Dermis microvascular lymphatic vessel endothelial cell (primary cell): ENCODE measurements around the gene HNF4A. TPM values are rescaled to one million over a fixed set of nuclear protein-coding genes. Genes with fewer than 3 reads are reported as not detected.
A peak's percentile ranks its signal among the peaks of the same experiment; 100 is the strongest.

Experiments used
- DNase-seq, 2 donors: peaks; one replicate each; pipeline versions ENCODE4 v3.0.0 to v3.0.0-alpha.2; 2010; ENCODE audit warnings: low read depth in 2 of 2
- total RNA-seq: library from RNA; depleted of rRNA; stranded (reverse); fragments of >200 nt; gene quantifications from 2 replicates; pipeline ENCODE4 v1.2.1, GENCODE V29; 2014

HNF4A gene
- total RNA-seq, 1 donor from 2014 or later = not detected

DNA sequence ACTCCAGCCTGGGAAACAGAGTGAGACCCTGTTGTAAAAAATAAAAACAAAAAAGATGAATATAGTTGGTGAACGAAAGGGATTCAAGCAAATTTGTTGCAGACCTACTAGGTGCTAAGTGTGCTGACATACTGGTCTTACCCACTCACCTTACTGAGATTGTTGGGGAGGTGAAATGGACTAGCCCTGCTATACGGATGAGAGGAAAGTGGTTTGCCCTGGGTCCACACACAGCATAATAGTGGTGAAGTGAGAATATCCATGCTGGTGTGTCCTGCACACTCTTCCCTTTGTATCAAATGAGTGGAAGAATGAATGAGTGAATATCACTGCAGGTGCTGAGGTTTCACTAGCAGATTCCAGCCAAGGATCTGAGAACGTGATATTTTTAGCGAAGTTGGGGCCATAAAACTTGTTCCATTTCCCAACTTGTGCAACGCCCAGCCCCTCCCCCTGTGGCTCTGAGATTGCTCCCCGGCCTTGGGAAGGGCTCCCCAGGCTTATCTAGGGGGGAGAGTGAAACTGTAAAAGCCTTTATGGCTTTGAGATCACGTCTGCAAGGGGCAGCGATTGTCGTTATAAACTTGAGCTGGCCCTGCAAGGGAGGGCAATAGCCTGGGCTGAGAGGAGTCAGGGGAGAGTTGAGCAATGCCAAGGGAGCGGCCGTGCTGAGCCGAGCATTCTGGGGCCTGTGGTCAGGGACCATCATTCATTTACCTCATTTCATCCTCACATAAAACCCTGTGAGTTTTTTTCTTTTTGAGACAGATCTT lies 87.0 kb downstream of the HNF4A start:
- no peak for DNase-seq

DNA sequence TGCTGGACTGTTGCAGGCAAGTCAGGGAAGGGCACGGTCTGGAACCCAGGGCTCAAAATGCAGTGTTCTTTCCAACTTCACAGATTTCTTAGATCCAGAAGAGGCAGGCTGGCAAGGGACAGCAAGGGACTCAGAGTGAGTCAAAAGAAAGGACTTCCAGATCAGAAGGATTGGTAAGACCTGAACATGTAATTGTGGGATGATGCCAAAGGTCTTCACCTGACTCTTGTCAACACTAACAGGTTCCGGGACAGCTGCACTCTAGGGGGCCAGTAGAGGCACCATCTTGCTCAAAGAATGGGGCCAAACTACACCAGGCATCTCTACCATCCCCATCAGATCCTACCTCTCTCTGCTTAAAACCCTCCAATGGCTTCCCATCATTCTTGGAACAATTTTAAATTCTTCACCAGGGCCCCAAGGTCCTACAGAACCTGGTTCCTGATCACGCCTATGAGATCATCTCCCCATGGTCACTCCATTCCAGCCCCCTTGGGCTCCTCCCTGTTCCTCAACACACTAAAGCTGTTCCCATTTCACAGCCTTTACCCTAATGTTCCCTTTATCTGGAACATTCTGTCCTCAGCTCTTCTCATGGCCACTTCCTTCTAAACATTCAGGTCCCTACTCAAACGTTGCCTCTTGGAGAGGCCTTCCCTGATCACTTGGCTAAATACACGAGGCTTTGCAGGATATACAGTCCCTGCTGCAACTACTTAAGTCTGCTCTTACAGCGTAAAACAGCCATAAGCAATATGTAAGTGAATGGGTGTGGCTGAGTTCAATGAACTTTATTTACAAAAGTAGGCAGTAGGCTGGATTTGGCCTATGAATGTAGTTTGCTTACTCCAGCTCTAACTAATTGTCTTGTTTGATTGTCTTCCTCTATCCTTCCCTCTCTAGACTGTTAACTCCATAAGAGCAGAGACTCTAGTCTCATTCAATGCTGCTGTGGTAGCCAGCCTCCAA lies 90.5 kb downstream of the HNF4A start:
- DNase-seq = no peak

DNA sequence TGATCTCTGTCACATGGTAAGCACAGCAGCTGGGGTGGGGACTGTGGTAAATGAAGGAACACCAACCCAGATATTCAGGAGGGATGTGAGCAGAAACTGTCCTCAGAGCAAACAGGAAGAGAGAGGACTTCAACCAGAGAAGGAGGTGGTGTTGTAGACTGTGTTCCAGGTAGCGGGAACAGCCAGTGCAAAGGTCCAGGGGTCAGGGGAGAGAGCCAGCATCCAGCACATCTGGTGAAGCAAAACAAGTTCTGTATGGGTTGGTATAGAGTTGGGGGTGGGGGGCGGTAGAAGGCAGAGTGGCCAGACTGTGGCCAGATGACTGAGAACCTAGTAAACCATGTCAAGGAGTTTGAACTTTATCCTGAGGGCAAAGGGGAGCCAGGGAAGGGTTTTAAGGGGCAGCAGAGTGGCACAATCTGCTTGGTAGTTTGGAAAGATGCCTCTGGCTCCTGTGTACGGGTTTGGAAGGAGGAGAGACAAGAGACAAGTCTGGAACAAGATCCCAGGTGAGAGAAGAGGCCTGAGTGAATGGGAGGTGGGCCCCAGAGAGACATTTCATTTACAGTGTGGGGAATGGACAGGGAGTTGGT lies 92.4 kb downstream of the HNF4A start:
- no peak for DNase-seq

DNA sequence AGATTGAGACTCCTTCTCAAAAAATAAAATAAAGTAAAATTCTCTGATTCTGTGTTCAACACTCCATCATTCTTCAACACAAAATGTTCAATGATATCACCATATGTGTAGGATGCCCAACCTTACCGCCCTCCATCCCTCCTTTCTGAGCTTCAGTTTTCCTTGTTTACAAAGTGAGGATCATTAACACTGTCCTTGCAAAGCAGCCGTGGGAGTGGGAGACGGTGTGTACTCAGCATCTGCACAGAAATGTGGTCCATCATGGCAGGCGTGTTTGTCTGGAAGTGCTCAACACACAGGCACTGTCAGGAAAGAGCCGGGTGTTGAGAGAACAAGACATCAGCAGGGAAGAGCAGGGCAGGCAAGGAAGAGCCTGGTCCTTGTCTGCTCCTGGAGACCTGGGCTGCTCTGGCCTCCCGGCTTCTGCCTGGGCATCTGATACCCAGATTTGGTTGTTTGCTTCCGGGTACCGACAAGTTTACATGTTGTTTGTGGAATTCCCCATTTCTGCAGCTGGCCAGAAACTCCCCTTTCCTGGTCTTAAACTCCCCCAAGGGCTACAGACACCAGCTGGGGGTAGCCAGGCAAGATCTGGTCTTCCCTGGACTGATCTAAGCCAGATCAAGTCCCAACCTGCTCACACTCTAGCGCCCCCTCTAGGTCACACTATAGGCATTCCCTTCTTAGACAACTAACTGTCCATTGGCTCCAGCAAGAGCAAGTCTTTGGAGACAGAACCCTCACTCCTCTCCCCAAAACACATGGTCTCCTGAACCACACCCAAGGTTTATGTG lies 93.5 kb downstream of the HNF4A start:
- peak in 1 of 2 donors; percentile 22 for DNase-seq

DNA sequence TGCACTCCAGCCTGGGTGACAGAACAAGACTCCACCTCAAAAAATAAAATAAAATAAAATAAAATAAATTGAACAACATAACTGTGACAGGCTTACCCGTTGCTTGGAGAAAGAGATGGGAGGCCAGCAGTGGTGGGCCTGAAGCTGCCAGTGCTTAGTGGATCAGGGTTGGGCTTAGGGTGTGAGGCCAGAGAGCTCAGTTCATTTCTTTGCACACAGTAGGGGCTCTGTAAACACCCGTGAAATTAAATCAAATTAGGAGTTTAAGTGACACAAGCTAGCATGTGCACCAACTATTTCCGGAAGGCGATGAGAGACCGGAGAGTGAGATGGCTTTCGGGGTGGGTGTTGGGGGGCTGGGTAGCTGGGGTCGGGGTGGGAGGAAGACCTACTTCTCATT lies 94.4 kb downstream of the HNF4A start:
- no peak for DNase-seq

DNA sequence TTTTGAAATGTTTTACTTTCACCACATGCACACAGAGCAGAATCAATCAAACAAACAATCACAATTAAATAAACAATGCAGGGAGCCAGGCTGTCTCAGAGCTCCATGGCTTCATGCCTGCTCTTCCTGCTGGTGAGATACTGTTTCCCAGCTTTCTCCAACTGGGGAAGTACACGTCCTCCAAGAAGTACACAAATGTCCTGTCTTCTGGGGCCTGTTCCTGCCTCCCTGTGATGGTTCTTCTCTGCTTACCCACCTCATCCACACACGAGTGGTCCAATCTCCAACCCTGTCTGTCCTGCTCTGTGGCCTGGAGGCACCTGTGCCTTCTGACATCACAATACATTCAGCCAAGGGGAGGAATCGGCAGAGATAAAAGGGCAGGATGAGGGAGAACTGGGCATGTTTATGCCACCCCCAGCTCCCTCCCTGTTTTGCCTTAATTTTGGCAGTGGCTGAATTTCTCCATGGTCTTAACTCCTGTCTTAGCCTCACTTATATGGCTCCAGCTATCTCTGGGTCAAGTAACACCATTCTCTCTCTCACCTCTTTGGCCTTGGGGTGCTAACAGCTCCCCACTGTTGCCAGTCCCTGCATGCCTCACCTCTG lies 94.9 kb downstream of the HNF4A start:
- no peak for DNase-seq

DNA sequence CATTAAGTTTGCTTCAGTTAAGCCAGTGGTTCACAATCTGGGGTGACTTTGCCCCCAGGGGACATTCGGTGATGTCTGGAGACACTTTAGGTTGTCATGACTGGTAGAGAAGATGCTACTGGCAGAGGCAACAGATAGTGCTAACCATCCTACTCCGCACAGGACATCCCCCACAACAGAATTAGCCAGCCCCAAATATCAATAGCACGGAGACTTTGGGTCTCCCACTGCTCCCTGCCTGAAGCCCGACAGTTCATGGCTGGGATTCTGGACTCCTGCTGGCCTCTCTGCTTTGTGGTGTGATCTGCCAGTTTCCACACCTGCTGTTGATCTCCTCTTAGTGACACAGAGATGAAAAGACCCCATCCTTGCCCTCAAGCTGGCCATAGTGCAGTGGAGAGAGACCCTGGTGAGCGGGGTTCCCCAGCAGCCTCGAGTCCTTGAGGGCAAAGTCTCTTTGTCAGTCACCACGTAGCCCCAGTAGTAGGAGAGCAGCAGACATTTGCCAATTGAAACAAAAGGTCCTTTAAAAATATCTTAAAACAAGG lies 95.5 kb downstream of the HNF4A start:
- no peak for DNase-seq

DNA sequence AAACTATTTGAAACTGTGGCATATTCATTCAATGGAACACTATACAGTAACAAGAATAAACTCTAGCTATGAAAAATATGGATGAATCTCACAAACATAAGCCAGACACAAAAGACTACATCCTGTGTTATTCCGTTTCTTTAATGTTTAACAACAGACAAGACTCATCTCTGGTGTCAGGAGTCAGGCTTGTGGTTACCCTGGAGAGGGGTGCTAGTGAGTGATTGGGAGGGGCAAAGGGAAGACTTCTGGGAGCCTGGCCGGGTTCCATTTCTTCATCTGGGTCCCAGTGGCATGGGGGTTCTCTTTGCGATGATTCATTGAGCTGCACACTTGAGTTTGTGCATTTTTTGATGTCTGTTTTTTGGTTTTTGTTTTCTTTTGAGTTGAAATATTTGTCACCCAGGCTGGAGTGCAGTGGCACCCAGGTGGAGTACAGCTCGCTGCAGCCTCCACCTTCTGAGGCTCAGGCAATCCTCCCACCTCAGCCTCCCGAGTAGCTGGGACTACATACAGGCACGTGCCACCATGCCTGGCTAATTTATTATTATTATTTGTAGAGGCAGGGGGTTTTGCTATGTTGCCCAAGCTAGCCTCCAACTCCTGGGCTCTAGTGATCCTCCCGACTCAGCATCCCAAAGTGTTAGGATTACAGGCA lies 98.9 kb downstream of the HNF4A start:
- DNase-seq = no peak

DNA sequence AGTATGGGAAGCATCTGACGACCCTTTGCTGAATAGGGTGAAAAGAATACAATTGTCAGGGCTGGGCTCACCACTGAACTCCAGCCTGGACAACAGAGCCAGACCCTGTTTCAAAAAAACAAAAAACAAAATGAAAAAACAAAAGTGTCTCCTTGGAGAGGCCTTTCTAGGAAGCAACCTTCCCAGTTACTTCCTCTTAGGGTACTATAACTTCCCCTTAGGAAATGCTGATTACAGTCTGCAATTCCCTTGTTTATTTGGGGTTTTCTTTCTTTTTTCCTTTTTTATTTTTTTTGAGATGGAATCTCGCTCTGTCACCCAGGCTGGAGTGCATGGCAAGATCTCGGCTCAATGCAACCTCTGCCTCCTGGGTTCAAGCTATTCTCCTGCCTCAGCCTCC lies 99.6 kb downstream of the HNF4A start:
- DNase-seq = no peak

DNA sequence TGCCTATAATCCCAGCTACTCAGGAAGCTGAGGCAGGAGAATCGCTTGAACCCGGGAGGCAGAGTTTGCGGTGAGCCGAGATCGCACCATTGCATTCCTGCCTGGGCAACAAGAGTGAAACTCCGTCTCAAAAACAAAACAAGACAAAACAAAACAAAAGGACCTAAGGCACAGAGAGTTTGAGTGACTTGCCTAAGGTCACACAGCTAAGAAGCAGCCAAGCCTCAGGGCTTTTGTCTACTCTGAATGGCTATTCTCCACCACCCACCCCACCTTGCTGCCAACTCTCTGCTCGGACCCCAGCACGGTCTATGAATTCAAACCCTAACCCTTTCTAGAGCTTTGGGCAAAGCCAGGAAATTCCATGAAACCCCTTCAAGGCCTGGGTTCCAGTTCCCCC lies 101.1 kb downstream of the HNF4A start:
- no peak for DNase-seq

DNA sequence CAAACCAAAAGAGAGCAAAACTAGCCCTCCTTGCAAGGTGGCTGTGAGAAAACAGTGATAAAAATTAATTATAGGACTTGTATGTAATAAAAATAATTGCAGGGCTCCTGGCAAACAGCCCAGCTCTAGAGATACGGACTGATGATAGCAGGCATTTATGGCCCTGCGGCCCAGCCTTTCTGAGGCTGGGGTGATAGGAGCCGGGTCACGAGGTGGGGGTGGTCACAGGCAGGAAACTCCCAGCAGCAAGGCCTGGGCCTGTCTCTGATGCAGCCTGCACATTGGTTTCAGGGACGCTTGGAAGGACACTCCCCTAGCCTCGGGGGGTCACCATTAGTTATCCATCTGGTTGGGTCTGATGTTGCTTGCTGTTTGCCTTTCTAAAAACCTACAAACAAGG lies 101.5 kb downstream of the HNF4A start:
- no peak for DNase-seq

DNA sequence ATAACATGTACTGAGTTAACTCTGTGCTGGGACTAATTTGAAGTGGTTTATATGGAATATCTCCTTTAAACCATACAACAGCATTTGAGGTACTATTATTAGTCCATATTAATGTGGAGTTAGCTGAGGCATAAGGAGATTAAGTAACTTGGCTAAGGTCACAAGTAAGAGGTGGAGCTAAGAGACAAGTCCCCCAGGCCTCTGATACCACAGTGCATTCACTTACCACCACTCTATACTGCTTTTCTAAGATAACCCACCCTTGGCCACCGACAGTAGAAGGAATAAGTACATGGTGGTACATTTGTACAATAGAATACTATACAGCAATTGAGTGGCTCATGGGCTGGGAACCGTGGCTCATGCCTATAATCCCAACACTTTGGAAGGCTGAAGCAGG lies 103.8 kb downstream of the HNF4A start:
- no peak for DNase-seq

DNA sequence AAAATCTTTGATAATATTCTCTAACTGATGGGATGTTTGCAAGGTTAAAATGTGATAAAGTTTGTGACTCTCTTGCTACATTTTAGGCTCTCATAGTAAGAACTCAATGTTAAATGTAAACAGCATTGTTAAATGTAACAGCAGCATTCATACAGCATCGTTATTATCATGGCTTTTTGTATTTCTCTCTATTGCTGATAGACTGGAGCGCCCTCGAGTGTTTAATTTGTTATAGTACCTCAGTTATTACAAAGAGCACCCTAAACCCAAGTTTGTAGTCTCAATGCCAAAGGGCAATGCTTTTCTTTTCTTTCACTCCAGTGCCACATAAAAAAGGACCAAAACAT lies 105.3 kb downstream of the HNF4A start:
- DNase-seq = peak in 1 of 2 donors; percentile 16

DNA sequence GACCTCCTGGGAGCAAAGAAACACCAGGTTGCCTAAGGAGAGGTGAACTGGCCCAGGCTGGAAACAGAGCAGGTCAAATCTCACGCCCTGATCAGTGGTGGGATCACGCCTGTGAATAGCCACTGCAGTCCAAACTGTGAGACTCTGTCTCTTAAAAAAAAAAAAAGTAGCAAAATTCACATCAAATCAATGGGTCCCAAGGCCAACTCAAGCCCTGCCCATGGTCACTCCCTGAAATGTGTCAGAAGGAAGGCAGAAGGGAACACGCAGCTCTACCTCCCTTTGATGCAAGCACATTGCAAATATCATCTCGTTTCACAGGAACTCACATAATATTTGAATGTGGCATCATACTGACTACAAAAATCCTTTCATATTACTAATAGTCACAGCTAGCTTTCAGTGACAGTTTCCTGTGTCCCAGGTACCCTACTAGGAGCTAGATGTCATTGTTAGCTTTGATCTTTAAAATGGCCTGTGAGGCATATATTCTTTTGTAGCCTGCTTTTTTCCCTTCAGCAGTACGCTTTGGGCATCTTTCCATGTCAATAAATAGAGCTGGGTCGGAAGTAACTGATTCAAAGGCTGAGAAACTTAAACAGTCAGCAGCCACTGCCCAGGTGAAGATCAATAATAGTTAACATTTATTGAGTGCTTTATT lies 105.8 kb downstream of the HNF4A start:
- DNase-seq = no peak

DNA sequence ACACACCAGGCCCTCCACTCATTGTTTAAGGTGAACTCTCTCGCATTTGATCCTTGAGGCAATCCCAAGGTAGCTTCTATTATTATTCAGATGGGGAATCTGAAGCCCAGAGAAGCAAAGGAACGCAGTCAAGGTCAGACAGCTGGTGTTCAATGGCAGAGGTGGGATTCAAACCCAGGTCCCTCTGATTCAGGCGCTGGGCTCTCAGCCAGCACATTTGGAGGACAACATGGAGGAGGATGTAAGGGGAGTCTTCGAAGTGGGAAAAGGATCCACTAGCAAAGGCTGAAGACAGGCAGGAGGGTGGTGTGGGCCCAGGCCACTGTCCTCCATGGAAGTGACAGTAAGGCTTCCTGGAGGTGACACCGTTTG lies 106.3 kb downstream of the HNF4A start:
- DNase-seq = no peak

DNA sequence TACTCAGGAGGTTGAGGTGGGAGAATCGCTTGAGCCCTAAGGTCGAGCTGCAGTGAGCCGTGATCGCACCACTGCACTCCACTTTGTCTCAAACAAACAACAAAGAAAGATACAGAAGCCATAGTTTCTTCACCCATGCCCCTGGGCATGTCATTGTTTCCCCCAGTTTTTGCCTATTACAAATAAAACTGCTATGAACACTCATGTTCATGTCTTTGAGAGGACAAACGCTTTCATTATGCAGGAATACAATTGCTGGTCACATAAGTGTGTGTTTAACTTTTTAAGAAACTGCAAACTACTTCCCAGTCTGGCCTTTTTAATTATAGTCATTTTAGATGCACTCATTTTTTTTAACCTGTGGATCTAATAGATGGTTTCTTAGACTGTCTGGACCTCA lies 108.0 kb downstream of the HNF4A start:
- no peak for DNase-seq

DNA sequence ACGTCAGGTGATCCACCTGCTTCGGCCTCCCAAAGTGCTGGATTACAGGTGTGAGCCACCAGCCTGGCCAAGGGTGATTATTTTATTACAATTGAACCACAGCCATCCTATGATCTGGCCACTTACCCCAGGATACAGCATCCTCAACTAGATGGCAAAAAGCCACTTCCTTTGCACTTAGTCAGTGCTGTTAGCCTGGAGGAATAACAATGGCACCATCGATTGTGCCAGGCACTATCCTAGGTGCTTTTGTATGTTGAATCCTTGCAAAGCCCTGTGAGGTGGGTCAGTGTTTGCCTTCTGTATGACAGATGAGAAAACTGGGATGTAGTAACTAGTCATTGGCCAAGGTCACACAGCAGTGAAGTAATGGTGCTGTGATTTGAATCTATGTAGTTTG lies 109.0 kb downstream of the HNF4A start:
- no peak for DNase-seq

DNA sequence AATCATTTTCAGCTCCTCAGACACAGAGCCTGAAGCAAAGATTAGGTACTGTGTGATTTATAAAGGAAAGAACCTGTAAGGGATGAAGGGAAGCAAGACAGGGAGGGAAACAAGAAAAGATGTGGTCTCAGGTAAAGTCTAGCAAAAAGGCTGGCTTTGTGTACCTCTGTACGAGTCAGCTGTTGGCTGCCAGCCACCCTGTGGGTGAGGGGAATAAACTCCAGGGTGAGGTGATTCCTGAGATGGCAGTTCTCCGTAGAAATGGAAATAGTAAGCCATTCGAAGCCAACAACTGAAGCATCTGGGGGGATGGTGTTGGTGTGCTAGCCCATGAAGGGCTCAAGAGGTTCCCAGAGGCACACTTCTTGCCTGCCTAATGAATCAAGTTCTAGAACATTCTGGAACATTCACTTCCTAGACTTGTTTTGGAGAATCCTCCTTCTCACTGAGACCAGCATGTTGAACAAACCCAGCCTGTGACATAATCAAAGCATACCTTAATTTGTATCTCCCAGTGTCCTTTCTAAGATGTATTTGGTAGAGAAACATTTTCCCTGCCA lies 109.6 kb downstream of the HNF4A start:
- no peak for DNase-seq

DNA sequence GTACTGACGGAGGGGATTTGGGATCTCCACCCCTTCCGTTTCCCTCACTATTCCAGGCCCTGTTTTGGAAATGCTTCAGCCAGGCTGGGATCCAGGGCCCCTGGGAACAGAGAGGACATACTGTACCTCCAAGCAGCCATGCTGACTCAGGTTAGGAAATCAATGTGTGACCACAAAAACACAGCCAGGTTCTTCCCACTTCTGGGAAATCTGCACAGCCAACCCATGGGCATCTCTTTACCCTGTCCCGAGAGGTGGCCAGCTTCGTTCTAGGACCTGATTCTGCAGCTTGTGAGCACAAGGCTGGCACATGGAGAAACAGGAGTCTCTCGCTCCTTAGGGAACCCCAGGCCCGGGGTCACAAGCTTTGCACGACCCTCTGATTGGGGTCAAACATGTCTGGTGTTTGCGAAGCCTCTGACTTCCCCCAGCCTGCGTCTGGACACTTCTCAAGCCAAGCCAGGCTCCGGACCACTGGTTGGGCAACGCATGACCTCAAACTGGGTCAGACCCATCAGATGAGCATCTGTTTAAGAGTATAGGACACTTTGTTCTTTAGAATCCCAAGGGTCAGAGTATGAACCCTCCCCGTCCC lies 111.9 kb downstream of the HNF4A start:
- no peak for DNase-seq
